Neural crest cell (in vitro differentiated cells): ENCODE measurements around the gene PTGIS. TPM values are rescaled to one million over a fixed set of nuclear protein-coding genes. Genes with fewer than 3 reads are reported as not detected.

Experiments
- DNase-seq: peaks from one replicate; pipeline ENCODE4 v3.0.0; 2021; ENCODE audit warnings: low read depth, mixed read lengths, low spot score
- H3K27ac Mint-ChIP-seq: one replicate; pipeline ENCODE4 v1.8.0; 2021; ENCODE audit warnings: mild to moderate bottlenecking, mixed read lengths; ENCODE audit not compliant: unreplicated experiment
- H3K27me3 Mint-ChIP-seq: 2 replicates; pipeline ENCODE4 v1.8.0; 2021; ENCODE audit warnings: low read depth, mild to moderate bottlenecking, mixed read lengths
- H3K36me3 Mint-ChIP-seq: 2 replicates; pipeline ENCODE4 v1.8.0; 2021; ENCODE audit warnings: low read depth, mild to moderate bottlenecking, mixed read lengths
- H3K4me1 Mint-ChIP-seq: 2 replicates; pipeline ENCODE4 v1.8.0; 2021; ENCODE audit warnings: mixed read lengths
- H3K4me3 Mint-ChIP-seq: one replicate; pipeline ENCODE4 v1.8.0; 2021; ENCODE audit warnings: mild to moderate bottlenecking, mixed read lengths
- H3K9me3 Mint-ChIP-seq: 2 replicates; pipeline ENCODE4 v1.8.0; 2021; ENCODE audit warnings: mixed read lengths
- total RNA-seq: library from RNA; stranded (reverse); gene quantifications from 2 replicates; pipeline ENCODE4 v1.2.1, GENCODE V29; 2021
- TF ChIP-seq, protein P1 (sequence below): fragments of 200-600 bp; sonication (generic); conservative IDR thresholded peaks from 2 replicates; pipeline ENCODE4 v1.5.0; 2021; ENCODE audit warnings: antibody characterized with exemption, mild to moderate bottlenecking

The PTGIS gene
- total RNA-seq, 1 donor from 2014 or later = 7.1 TPM

DNA sequence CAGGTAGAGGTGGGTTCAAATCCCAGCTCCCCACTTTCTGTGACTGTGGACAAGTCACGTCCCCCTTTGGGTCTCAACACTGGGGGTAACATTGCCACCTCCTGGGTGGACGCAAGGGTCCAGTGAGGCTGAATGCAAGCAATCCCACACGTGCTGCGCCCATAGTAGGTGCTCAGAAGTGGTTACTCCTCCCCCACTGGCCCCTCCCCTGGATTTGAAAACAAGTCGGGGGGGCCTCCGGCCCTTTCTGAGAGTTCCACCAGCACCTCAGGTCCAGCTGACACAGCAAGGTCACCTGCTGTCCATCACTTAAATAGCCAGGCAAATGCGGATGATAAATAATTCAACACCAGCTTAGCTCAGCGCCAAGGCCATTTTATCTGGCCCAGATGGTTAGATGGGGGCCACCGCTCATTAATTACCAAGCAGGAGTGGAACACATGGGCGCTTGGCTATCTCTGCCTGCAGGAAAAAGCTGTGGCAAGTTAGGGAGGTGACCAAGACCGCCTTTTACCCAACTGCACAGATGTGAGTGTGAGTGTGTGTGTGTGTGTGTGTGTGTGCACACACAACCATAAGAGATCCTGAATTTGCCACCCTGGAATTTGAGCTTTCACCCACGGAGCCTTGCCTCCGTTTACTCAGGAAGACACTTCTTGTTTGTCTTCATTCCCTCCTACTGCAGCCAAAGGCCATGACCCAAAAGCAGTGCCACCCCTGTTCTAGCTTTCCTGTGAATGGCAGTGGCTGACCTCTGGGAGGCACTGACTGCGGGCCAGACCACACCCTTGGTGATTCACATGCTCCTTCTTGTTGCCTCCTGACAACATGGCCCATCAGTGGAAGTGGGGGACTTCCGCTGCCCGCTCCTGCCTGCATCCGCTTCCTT, 50.8 kb downstream of the PTGIS start:
- Mint-ChIP-seq H3K4me3 (no peak overlapping the region), H3K27ac (no peak overlapping the region), H3K4me1 (peaks cover 8% of the 10 kb centered on the region), H3K9me3 (no peaks in the 10 kb centered on the region), H3K36me3 (no peaks in the 10 kb centered on the region), H3K27me3 (no peaks in the 10 kb centered on the region)
- TF ChIP-seq, protein P1, sequence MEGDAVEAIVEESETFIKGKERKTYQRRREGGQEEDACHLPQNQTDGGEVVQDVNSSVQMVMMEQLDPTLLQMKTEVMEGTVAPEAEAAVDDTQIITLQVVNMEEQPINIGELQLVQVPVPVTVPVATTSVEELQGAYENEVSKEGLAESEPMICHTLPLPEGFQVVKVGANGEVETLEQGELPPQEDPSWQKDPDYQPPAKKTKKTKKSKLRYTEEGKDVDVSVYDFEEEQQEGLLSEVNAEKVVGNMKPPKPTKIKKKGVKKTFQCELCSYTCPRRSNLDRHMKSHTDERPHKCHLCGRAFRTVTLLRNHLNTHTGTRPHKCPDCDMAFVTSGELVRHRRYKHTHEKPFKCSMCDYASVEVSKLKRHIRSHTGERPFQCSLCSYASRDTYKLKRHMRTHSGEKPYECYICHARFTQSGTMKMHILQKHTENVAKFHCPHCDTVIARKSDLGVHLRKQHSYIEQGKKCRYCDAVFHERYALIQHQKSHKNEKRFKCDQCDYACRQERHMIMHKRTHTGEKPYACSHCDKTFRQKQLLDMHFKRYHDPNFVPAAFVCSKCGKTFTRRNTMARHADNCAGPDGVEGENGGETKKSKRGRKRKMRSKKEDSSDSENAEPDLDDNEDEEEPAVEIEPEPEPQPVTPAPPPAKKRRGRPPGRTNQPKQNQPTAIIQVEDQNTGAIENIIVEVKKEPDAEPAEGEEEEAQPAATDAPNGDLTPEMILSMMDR = no peak
- DNase-seq = no peak

- H3K9me3 Mint-ChIP-seq = no peaks in the 10 kb centered on the region
- TF ChIP-seq, protein P1 = no peak
- H3K4me1 Mint-ChIP-seq = peaks cover 8% of the 10 kb centered on the region
- no peaks in the 10 kb centered on the region for H3K36me3 Mint-ChIP-seq
- no peak overlapping the region for H3K27ac Mint-ChIP-seq
- no peak for DNase-seq
- H3K27me3 Mint-ChIP-seq = no peaks in the 10 kb centered on the region
- no peak overlapping the region for H3K4me3 Mint-ChIP-seq
Measured at GRCh38 chr20:49515586-49515985, 52.4 kb downstream of the PTGIS start.

- Mint-ChIP-seq H3K4me3 (no peak overlapping the region), H3K27ac (no peak overlapping the region), H3K27me3 (no peaks in the 10 kb centered on the region), H3K36me3 (no peaks in the 10 kb centered on the region), H3K4me1 (peaks cover 11% of the 10 kb centered on the region), H3K9me3 (no peaks in the 10 kb centered on the region)
- TF ChIP-seq, protein P1 = no peak
- no peak for DNase-seq
Measured at GRCh38 chr20:49513517-49513916, 54.4 kb downstream of the PTGIS start.

DNA sequence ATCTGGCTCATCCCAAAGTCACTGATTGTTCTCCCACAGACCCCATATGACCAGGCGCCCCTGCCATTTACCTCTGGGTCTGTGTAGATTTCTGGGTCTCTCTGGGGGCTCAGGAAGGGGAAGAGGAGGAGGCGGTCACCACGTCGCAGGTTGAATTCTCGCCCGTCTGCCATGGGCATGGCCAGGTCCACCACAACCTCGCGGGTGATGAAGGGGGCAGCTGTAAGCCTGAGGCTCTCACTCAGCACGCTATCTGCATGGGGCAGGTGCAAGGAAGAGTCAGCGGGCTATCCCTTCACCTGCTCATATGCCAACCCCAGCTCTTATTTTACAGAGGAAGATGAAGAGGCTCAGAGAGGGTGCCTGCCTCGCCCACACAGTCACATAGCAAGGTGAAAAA, 54.9 kb downstream of the PTGIS start:
- TF ChIP-seq, protein P1 = no peak
- Mint-ChIP-seq H3K36me3 (no peaks in the 10 kb centered on the region), H3K9me3 (no peaks in the 10 kb centered on the region), H3K27ac (no peak overlapping the region), H3K4me3 (no peak overlapping the region), H3K27me3 (no peaks in the 10 kb centered on the region), H3K4me1 (peaks cover 14% of the 10 kb centered on the region)
- DNase-seq = no peak

GRCh38 chr20:49511788-49512525, 56.0 kb downstream of the PTGIS start:
- no peak for DNase-seq
- Mint-ChIP-seq H3K9me3 (no peaks in the 10 kb centered on the region), H3K4me1 (peaks cover 5% of the 10 kb centered on the region), H3K4me3 (no peak overlapping the region), H3K27me3 (no peaks in the 10 kb centered on the region), H3K27ac (no peak overlapping the region), H3K36me3 (no peaks in the 10 kb centered on the region)
- TF ChIP-seq, protein P1 = no peak
